Mesenteric fat pad (tissue), 1 donor: ENCODE measurements around the gene SHLD1. TPM values are rescaled to one million over a fixed set of nuclear protein-coding genes. Genes with fewer than 3 reads are reported as not detected.

ENCODE experiments used
- DNase-seq: peaks from one replicate; pipeline ENCODE4 v3.0.0-alpha.2; 2020; ENCODE audit warnings: low spot score
- total RNA-seq: library from RNA; stranded (reverse); fragmentation: NEBNext Ultra II Directional; extraction: Animal tissue kit (Norgen Biotek cat#: 25700); gene quantifications from one replicate; pipeline ENCODE4 v1.2.1, GENCODE V29; 2021
- donor health status: DM: yes; HTN: yes; CAD: no.

The SHLD1 gene
- total RNA-seq, 1 donor from 2014 or later: 3.1 TPM

GRCh38 chr20:5888041-5888440, 137.8 kb downstream of the SHLD1 start:
- no peak for DNase-seq

GRCh38 chr20:5890773-5891441, 140.7 kb downstream of the SHLD1 start:
- no peak for DNase-seq

- no peak for DNase-seq
Observed at GRCh38 chr20:5893052-5893451, 142.9 kb downstream of the SHLD1 start.

GRCh38 chr20:5893621-5894020, 143.4 kb downstream of the SHLD1 start:
- no peak for DNase-seq

GRCh38 chr20:5895626-5896025, 145.4 kb downstream of the SHLD1 start:
- no peak for DNase-seq

- DNase-seq: no peak
Observed at GRCh38 chr20:5899444-5899843, 149.2 kb downstream of the SHLD1 start.

- no peak for DNase-seq
Observed at GRCh38 chr20:5900908-5901307, 150.7 kb downstream of the SHLD1 start.

- DNase-seq: no peak
Observed at GRCh38 chr20:5908981-5909380, 158.8 kb downstream of the SHLD1 start.

- DNase-seq: no peak
Observed at GRCh38 chr20:5910186-5910585, 160.0 kb downstream of the SHLD1 start.

GRCh38 chr20:5913166-5913565, 163.0 kb downstream of the SHLD1 start:
- no peak for DNase-seq

Other genes with a start within 250 kb of the SHLD1 start
- gene GPCPD1, start 139.4 kb upstream of the SHLD1 start, total RNA-seq: 56.6 TPM
- gene CHGB, start 161.1 kb downstream of the SHLD1 start, total RNA-seq: not detected
- gene TRMT6, start 200.1 kb downstream of the SHLD1 start, total RNA-seq: 13.2 TPM
- gene MCM8, start 200.3 kb downstream of the SHLD1 start, total RNA-seq: 4.3 TPM